Natural killer cell (primary cell): ENCODE results near the gene ANKRD34A. TPM values are rescaled to one million over a fixed set of nuclear protein-coding genes. Genes with fewer than 3 reads are reported as not detected.

Experiments
- ATAC-seq, 3 donors: fragments of 150-1000 bp in 2 of 3; fragments of 200-7000 bp in 1 of 3; cut with Tn5 transposase; 1 replicate in 1 of 3; 2 replicates in 2 of 3; pipeline ENCODE4 v1.10.0; 2021; ENCODE audit warnings: mild to moderate bottlenecking in 2 of 3, moderate library complexity in 2 of 3
- DNase-seq, 2 donors: peaks; one replicate each; pipeline versions ENCODE4 v3.0.0 to v3.0.0-alpha.2; 2013 to 2021; ENCODE audit warnings: mixed read lengths in 1 of 2
- H3K27ac ChIP-seq: one replicate; pipeline ENCODE4 v1.5.1; 2013; ENCODE audit warnings: mild to moderate bottlenecking, low read length
- H3K27me3 ChIP-seq: one replicate; pipeline ENCODE4 v1.6.1; 2013; ENCODE audit warnings: low read length; ENCODE audit not compliant: control insufficient read depth, insufficient read depth
- H3K36me3 ChIP-seq: one replicate; pipeline ENCODE4 v1.6.1; 2013; ENCODE audit warnings: low read length; ENCODE audit not compliant: control insufficient read depth, insufficient read depth
- H3K4me1 ChIP-seq: one replicate; pipeline ENCODE4 v1.6.1; 2013; ENCODE audit warnings: low read length; ENCODE audit not compliant: control insufficient read depth, insufficient read depth
- H3K4me3 ChIP-seq: one replicate; pipeline ENCODE4 v1.5.1; 2013; ENCODE audit warnings: low read length
- H3K9me3 ChIP-seq: one replicate; pipeline ENCODE4 v1.6.1; 2013; ENCODE audit warnings: low read length; ENCODE audit not compliant: control insufficient read depth, insufficient read depth
- H3K27ac Mint-ChIP-seq, 2 donors: one replicate each; pipeline ENCODE4 v1.8.0; 2022; ENCODE audit warnings: mild to moderate bottlenecking in 2 of 2, mixed read lengths in 2 of 2, moderate library complexity in 1 of 2
- H3K27me3 Mint-ChIP-seq, 2 donors: one replicate each; pipeline ENCODE4 v1.8.0; 2022; ENCODE audit warnings: low read depth in 2 of 2, mixed read lengths in 2 of 2
- H3K36me3 Mint-ChIP-seq: one replicate; pipeline ENCODE4 v1.8.0; 2022; ENCODE audit warnings: mixed read lengths
- H3K4me1 Mint-ChIP-seq, 2 donors: one replicate each; pipeline ENCODE4 v1.8.0; 2022; ENCODE audit warnings: mixed read lengths in 2 of 2
- H3K4me3 Mint-ChIP-seq: one replicate; pipeline ENCODE4 v1.8.0; 2022; ENCODE audit warnings: mild to moderate bottlenecking, moderate library complexity, mixed read lengths
- H3K9me3 Mint-ChIP-seq, 2 donors: one replicate each; pipeline ENCODE4 v1.8.0; 2022; ENCODE audit warnings: mixed read lengths in 2 of 2
- WGBS: methylation state at CpG from one replicate; pipeline ENCODE4 v1.1.7; 2013; ENCODE audit warnings: missing lambda C conversion rate; ENCODE audit not compliant: insufficient coverage; 5-methylcytosine and 5-hydroxymethylcytosine counted together
- intact Hi-C: fragments of 100-400 bp; cut with micrococcal nuclease; formaldehyde crosslinking; loops from one replicate; pipeline ENCODE4 v1.14.2; 2022
- total RNA-seq, 4 donors: library from RNA; stranded (reverse); fragments of 120-200 nt in 1 of 4; gene quantifications; one replicate each; pipeline versions ENCODE4 v1.2.3 to v1.2.4, GENCODE V29; 2013 to 2022
- TF ChIP-seq, protein P1 (sequence below): fragments of 200-600 bp; IDR thresholded peaks from one replicate; pipeline ENCODE4 v1.8.0; 2022; ENCODE audit warnings: antibody characterized with exemption

The ANKRD34A gene
- total RNA-seq, 3 donors from 2014 or later (not counting 1 experiment from before 2014, with no cell fraction given) = 1.4 to 1.9 (median 1.4) TPM

GRCh38 chr1:146010126-146010738 is 45.9 kb upstream of the ANKRD34A start:
- DNase-seq (no peak), ATAC-seq (no peak)
- Histone ChIP-seq H3K27me3 (no peaks in the 10 kb centered on the region), H3K9me3 (no peaks in the 10 kb centered on the region), H3K4me3 (no peak overlapping the region), H3K4me1 (peaks cover 20% of the 10 kb centered on the region), H3K27ac (no peak overlapping the region), H3K36me3 (no peaks in the 10 kb centered on the region)
- WGBS = 98% methylated on average over 8 of the region's 8 CpGs
- H3K4me3 Mint-ChIP-seq = no peak overlapping the region
- H3K27ac Mint-ChIP-seq = no peak overlapping the region
- peaks cover 22 to 29% of the 10 kb centered on the region in 2 donors for H3K4me1 Mint-ChIP-seq
- intact Hi-C loops = loop anchor here (5.0 kb wide), 1 partner anchor 83 kb away; the partner anchor contains the start of gene RBM8A
- no peaks in the 10 kb centered on the region for H3K36me3 Mint-ChIP-seq
- TF ChIP-seq, protein P1, sequence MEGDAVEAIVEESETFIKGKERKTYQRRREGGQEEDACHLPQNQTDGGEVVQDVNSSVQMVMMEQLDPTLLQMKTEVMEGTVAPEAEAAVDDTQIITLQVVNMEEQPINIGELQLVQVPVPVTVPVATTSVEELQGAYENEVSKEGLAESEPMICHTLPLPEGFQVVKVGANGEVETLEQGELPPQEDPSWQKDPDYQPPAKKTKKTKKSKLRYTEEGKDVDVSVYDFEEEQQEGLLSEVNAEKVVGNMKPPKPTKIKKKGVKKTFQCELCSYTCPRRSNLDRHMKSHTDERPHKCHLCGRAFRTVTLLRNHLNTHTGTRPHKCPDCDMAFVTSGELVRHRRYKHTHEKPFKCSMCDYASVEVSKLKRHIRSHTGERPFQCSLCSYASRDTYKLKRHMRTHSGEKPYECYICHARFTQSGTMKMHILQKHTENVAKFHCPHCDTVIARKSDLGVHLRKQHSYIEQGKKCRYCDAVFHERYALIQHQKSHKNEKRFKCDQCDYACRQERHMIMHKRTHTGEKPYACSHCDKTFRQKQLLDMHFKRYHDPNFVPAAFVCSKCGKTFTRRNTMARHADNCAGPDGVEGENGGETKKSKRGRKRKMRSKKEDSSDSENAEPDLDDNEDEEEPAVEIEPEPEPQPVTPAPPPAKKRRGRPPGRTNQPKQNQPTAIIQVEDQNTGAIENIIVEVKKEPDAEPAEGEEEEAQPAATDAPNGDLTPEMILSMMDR = no peak
- H3K27me3 Mint-ChIP-seq = no peaks in the 10 kb centered on the region
- no peaks in the 10 kb centered on the region for H3K9me3 Mint-ChIP-seq

DNA sequence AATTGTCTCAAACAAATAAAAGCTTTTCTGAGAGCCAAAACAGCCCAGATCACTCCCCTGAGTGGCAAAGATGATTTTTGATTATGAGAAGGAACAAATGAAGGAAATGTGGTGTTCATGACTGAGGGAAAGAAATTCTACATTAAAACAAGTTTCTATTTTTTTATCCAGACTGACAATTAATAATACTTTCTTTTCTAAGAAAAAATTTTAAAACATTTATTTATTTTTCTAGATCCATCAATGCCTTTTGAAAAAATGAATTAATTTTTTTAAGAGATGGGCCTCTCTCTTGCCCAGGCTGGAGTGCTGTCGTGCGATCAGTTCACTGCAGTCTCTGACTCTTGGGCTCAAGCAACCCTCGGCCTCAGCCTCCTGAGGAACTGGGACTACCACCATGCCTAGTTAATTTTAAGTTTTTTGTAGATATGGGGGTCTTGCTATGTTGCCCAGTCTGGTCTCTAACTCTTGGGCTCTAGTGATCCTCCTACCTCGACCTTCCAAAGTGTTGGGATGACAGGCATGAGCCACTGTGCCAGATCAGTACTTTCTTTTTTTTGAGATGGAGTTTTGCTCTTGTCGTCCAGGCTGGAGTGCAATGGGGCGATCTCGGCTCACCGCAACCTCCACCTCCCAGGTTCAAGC is 43.2 kb upstream of the ANKRD34A start:
- peak overlapping the region; percentile 94 for H3K27ac ChIP-seq
- H3K36me3 ChIP-seq = no peaks in the 10 kb centered on the region
- H3K4me3 Mint-ChIP-seq = peak overlapping the region; percentile 82
- no peaks in the 10 kb centered on the region for H3K9me3 Mint-ChIP-seq
- peak overlapping the region; percentile 92 to 94 for H3K27ac Mint-ChIP-seq
- peaks cover 25 to 28% of the 10 kb centered on the region in 2 donors for H3K4me1 Mint-ChIP-seq
- no peak for ATAC-seq
- H3K27me3 Mint-ChIP-seq = no peaks in the 10 kb centered on the region
- H3K4me3 ChIP-seq = no peak overlapping the region
- H3K4me1 ChIP-seq = peaks cover 20% of the 10 kb centered on the region
- 95% methylated on average over 8 of the region's 8 CpGs for WGBS
- no peaks in the 10 kb centered on the region for H3K27me3 ChIP-seq
- H3K36me3 Mint-ChIP-seq = no peaks in the 10 kb centered on the region
- DNase-seq = no peak
- TF ChIP-seq, protein P1 = peak; percentile 57
- intact Hi-C loops = loop anchor here (2.0 kb wide), 1 partner anchor 29 kb away; no protein-coding TSS in a partner anchor
- no peaks in the 10 kb centered on the region for H3K9me3 ChIP-seq

DNA sequence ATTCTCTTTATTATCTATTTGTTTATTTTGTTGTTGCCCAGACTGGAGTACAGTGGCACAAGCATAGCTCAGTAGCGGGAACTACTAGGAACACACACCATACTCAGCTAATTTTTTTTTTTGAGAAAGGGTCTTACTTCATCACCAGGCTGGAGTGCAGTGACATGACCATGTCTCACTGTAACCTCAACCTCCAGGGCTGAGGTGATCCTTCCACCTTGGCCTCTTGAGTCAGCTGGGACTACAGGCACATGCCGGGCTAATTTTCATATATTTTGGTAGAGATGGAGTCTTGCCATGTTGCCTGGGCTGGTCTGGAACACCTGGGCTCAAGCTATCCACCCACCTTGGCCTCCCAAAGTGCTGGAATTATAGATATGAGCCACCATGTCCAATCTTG is 37.3 kb upstream of the ANKRD34A start:
- Mint-ChIP-seq H3K4me1 (peaks cover 48 to 50% of the 10 kb centered on the region in 2 donors), H3K4me3 (peak overlapping the region; percentile 7), H3K9me3 (no peaks in the 10 kb centered on the region), H3K27ac (peak overlapping the region; percentile 46 to 97), H3K36me3 (no peaks in the 10 kb centered on the region), H3K27me3 (no peaks in the 10 kb centered on the region)
- no peak overlapping the region for H3K4me3 ChIP-seq
- TF ChIP-seq, protein P1 = no peak
- no peaks in the 10 kb centered on the region for H3K27me3 ChIP-seq
- intact Hi-C loops = no loop called here
- ATAC-seq (no peak), DNase-seq (no peak)
- H3K27ac ChIP-seq = peak overlapping the region; percentile 46
- H3K36me3 ChIP-seq = no peaks in the 10 kb centered on the region
- H3K4me1 ChIP-seq = peaks cover 49% of the 10 kb centered on the region
- H3K9me3 ChIP-seq = no peaks in the 10 kb centered on the region
- whole genome bisulfite sequencing = 100% methylated on average over 2 of the region's 2 CpGs
